Tibial nerve (tissue), 4 donors: ENCODE measurements around the gene SLC16A12.

Source experiments
- EP300 ChIP-seq, 2 donors: sonication (generic); formaldehyde crosslinking; IDR thresholded peaks; one replicate each; pipeline ENCODE4 v1.6.1; 2017; ENCODE audit warnings: antibody characterized with exemption in 2 of 2, mild to moderate bottlenecking in 1 of 2
- TF ChIP-seq, protein P1 (sequence below), 5 experiments: fragments of 200-600 bp in 3 of 5; fragments of 450-650 bp in 2 of 5; sonication (generic) in 3 of 5; IDR thresholded peaks; one replicate each; pipeline ENCODE4 v1.5.1; 2016 to 2019; ENCODE audit warnings: antibody characterized with exemption in 5 of 5, mild to moderate bottlenecking in 3 of 5, moderate library complexity in 2 of 5

DNA sequence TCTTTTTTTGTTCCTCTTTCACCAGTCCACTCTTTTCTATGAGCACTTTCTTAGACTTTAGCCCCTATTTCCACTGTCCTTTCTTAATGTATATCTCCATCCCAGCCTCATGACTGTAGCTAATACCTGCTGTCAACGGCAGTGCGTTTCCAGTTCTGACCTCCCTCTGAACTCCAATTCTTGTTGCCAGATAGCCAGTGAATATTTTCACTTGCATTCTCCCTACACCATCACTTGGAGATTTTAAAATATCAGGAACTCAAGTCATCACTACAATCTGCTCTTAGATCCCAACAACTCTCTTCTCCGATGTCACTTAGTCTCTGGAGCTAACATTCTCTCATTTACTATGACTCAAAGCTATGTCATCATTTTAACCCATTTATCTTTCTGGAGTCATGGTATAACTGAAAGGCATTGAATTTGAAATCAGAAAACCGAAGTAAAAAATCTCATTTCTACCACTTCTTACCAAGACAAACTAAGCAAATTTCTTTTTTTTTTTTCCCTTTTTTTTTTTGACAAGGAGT is 5.1 kb upstream of the SLC16A12 start:
- TF ChIP-seq, protein P1, sequence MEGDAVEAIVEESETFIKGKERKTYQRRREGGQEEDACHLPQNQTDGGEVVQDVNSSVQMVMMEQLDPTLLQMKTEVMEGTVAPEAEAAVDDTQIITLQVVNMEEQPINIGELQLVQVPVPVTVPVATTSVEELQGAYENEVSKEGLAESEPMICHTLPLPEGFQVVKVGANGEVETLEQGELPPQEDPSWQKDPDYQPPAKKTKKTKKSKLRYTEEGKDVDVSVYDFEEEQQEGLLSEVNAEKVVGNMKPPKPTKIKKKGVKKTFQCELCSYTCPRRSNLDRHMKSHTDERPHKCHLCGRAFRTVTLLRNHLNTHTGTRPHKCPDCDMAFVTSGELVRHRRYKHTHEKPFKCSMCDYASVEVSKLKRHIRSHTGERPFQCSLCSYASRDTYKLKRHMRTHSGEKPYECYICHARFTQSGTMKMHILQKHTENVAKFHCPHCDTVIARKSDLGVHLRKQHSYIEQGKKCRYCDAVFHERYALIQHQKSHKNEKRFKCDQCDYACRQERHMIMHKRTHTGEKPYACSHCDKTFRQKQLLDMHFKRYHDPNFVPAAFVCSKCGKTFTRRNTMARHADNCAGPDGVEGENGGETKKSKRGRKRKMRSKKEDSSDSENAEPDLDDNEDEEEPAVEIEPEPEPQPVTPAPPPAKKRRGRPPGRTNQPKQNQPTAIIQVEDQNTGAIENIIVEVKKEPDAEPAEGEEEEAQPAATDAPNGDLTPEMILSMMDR (IDR thresholded peaks at IDR 0.05), result no peak
- TF ChIP-seq EP300 (IDR thresholded peaks at IDR 0.05), result no peak
